ENCODE measurements around the gene TMEM170B.

The TMEM170B gene

GRCh38 chr6:11616200-11616611, 78.7 kb downstream of the TMEM170B start:
- DNase-seq (ENCODE audit: low spot score) = no peak

DNA sequence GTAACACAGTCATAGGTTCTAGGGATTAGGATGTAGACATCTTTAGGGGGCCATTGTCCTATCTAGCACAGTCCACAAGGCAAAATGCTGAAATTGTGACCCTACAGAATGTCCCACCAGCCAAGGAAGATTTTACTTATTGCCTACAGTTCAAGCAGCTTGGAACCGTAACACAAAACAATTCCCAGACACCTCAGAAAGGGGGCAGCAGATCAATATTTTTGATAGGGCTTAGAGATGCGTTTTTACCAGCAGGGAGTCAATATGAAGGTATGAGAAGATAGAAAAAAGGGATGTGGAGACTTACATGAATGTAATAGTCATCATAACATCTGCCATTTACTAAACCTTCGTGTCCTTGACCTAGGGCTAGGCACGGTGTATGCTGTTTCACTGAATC, 81.0 kb downstream of the TMEM170B start:
- DNase-seq (ENCODE audit: low spot score) = no peak

DNA sequence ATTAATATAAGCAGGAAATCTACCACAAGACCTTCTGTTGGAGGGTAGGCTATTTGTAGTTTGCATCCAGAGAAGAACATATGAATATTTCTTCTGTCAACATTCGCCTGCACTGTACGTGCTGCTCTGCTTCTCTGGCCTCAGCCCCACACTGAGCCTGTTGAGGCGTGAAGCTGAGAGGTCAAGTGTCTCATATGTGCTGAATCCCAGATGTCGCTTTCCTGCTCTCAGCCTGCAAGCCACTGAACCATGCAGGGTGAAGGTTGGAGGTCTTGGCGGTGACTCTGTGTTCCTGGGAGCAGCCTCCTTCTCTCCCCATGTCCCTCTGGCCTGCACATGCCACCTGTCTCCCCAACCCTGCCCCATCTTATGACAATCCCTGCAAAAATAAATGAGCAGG, 83.6 kb downstream of the TMEM170B start:
- DNase-seq (ENCODE audit: low spot score) = no peak

DNA sequence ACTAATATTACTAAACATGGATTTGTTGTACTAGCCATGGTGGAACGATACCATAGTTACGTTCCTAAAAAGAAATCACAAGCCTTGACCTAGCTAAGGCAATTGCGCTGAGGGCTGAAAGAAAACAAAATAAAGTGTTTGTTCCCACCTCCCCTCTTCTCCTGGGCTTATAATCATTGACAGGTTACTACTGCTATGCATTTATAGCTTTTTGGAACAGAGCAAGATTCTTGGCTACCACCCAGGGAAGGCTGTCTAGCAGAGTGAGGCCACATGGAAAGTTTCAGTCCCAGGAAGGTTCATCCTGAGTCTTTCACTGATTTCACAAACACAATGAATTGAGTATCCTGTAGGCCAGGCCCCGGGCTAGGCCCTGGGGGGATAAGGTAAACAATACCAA, 84.6 kb downstream of the TMEM170B start:
- no peak for DNase-seq (ENCODE audit: low spot score)

DNA sequence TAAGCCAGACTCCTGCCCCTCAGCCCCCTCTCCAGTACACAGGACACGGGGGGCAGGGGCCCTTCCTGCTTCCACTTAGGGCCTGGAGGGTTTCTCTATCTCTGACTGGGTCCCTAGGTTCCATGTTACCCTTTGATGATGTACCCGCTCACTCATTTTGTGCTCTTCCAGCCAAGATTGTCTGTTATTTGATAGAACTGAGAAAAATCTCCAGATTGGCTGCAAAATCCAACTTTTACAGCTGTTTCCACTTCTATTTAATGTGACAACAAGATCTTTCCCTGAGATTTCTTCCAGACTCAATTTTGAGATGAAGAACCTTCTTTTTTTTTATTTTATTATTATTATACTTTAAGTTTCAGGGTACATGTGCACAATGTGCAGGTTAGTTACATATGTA, 85.7 kb downstream of the TMEM170B start:
- DNase-seq (ENCODE audit: low spot score) = no peak

DNA sequence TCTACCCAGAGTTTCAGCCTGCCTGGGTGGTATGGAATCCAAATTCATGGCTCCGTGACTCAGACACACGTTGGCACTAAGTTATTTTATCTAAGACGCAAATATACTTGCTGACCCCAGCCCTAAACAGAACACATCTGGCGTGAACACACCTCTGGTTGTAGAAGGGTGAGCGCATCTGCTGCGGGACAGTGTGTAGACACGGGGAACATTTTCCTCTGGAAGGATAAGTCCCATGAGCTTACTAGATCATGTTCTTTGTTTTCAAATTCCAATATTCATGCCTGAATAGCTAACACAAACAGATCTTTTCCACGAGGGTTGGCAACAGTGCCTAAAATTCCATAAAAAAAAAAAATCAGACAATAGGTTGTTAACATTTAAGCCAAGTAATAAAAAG, 87.8 kb downstream of the TMEM170B start:
- DNase-seq (ENCODE audit: low spot score) = no peak

- no peak for DNase-seq (ENCODE audit: low spot score)
These were observed 88.8 kb downstream of the TMEM170B start for GRCh38 chr6:11626356-11626755.

- no peak for DNase-seq (ENCODE audit: low spot score)
These were observed 91.0 kb downstream of the TMEM170B start for GRCh38 chr6:11628562-11628961.

GRCh38 chr6:11631008-11631407, 93.5 kb downstream of the TMEM170B start:
- DNase-seq (ENCODE audit: low spot score) = no peak

DNA sequence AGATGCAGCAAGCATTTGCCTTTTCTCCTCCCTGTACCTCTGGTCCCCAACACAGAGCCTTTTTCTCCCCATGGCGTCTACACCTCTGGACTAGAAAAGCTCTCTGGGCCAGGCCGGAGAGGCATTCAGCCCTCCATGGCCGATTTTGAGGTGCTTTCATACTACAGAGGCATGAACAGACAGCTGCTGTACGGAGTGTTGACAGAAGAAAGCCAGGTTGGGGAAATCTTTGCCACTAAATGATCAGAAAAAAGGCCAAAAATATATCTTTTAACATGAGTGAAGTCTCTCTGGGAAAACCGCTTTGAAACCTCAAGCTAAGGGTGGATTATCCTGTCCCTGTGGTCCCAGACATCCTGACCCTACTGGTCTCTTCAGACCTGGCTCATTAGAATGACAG, 94.0 kb downstream of the TMEM170B start:
- DNase-seq (ENCODE audit: low spot score) = no peak

DNA sequence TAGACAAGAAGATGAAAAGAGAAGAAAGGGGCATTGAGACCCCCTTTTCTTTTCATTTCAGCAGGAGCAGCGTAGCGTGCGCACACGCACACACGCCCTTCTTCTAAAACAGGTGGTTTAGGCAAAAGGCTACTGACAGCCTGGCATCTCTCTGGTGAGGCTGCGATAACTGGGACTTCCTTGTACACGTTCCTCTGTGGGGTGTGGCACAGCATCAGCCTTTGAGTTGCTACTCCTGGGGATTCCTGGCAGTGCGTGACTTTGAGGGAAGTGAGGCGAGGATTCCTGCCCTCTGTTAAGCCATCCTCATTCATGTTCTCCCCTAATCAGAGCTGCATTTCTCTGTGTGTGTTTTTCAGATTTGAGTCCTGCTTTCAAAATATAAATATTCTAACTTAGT, 94.7 kb downstream of the TMEM170B start:
- DNase-seq (ENCODE audit: low spot score) = no peak

GRCh38 chr6:11632795-11633511, 95.4 kb downstream of the TMEM170B start:
- no peak for DNase-seq (ENCODE audit: low spot score)

Measured in globus pallidus (tissue), 1 donor.